Trophoblast cell (in vitro differentiated cells and primary cell): ENCODE results near the gene PDGFA.
A peak's percentile ranks its signal among the peaks of the same experiment; 100 is the strongest.

ENCODE experiments used
- DNase-seq, 2 donors: peaks; one replicate each; pipeline ENCODE4 v3.0.0-alpha.2; 2016
- H2AFZ ChIP-seq: 2 replicates; pipeline ENCODE4 v1.6.1; 2013; ENCODE audit warnings: low read length, moderate library complexity, mild to moderate bottlenecking; ENCODE audit not compliant: insufficient read depth, poor library complexity
- H2AK5ac ChIP-seq: 2 replicates; pipeline ENCODE4 v1.6.1; 2013; ENCODE audit warnings: mild to moderate bottlenecking, low read length
- H2BK120ac ChIP-seq: 2 replicates; pipeline ENCODE4 v1.6.1; 2013; ENCODE audit warnings: low read length, mild to moderate bottlenecking, moderate library complexity; ENCODE audit not compliant: insufficient read depth, poor library complexity
- H2BK12ac ChIP-seq: 2 replicates; pipeline ENCODE4 v1.6.1; 2013; ENCODE audit warnings: mild to moderate bottlenecking, low read length, moderate library complexity
- H2BK5ac ChIP-seq: 2 replicates; pipeline ENCODE4 v1.6.1; 2013; ENCODE audit warnings: low read length, low read depth, moderate library complexity, mild to moderate bottlenecking; ENCODE audit not compliant: poor library complexity
- H3K14ac ChIP-seq: 2 replicates; pipeline ENCODE4 v1.6.1; 2013; ENCODE audit warnings: mild to moderate bottlenecking, low read length
- H3K18ac ChIP-seq: 2 replicates; pipeline ENCODE4 v1.6.1; 2013; ENCODE audit warnings: mild to moderate bottlenecking, low read length
- H3K23ac ChIP-seq: 2 replicates; pipeline ENCODE4 v1.6.1; 2013; ENCODE audit warnings: low read length
- H3K27ac ChIP-seq: 2 replicates; pipeline ENCODE4 v1.5.1; 2013; ENCODE audit warnings: low read depth, mild to moderate bottlenecking, inconsistent platforms, low read length, moderate library complexity
- H3K27me3 ChIP-seq: 2 replicates; pipeline ENCODE4 v1.6.1; 2013; ENCODE audit warnings: inconsistent platforms, mild to moderate bottlenecking, low read length, moderate library complexity; ENCODE audit not compliant: insufficient read depth
- H3K36me3 ChIP-seq, 2 experiments: 1 replicate in 1 of 2; 2 replicates in 1 of 2; pipeline ENCODE4 v1.6.1; 2013; ENCODE audit warnings: low read length in 2 of 2, mild to moderate bottlenecking in 2 of 2, moderate library complexity in 1 of 2; ENCODE audit not compliant: insufficient read depth in 2 of 2, control insufficient read depth in 1 of 2
- H3K4ac ChIP-seq: 2 replicates; pipeline ENCODE4 v1.6.1; 2013; ENCODE audit warnings: low read depth, mild to moderate bottlenecking, low read length, moderate library complexity
- H3K4me1 ChIP-seq, 2 experiments: 1 replicate in 1 of 2; 2 replicates in 1 of 2; pipeline ENCODE4 v1.6.1; 2013; ENCODE audit warnings: low read length in 2 of 2, mild to moderate bottlenecking in 2 of 2, moderate library complexity in 1 of 2; ENCODE audit not compliant: insufficient read depth in 2 of 2, control insufficient read depth in 1 of 2
- H3K4me2 ChIP-seq: 2 replicates; pipeline ENCODE4 v1.6.1; 2013; ENCODE audit warnings: inconsistent platforms, mild to moderate bottlenecking, low read length, moderate library complexity
- H3K4me3 ChIP-seq: 2 replicates; pipeline ENCODE4 v1.5.1; 2013; ENCODE audit warnings: mild to moderate bottlenecking, low read depth, low read length, inconsistent platforms
- H3K79me1 ChIP-seq: one replicate; pipeline ENCODE4 v1.6.1; 2013; ENCODE audit warnings: low read length
- H3K79me2 ChIP-seq: 2 replicates; pipeline ENCODE4 v1.6.1; 2013; ENCODE audit warnings: low read length, mild to moderate bottlenecking; ENCODE audit not compliant: control insufficient read depth, insufficient read depth, poor library complexity
- H3K9ac ChIP-seq: 2 replicates; pipeline ENCODE4 v1.6.1; 2013; ENCODE audit warnings: mild to moderate bottlenecking, low read length
- H3K9me3 ChIP-seq: 2 replicates; pipeline ENCODE4 v1.6.1; 2013; ENCODE audit warnings: low read depth, mild to moderate bottlenecking, control low read depth, inconsistent platforms, low read length; ENCODE audit not compliant: insufficient read depth
- H4K12ac ChIP-seq: 2 replicates; pipeline ENCODE4 v1.6.1; 2013; ENCODE audit warnings: low read depth, mild to moderate bottlenecking, low read length, moderate library complexity
- H4K8ac ChIP-seq: 2 replicates; pipeline ENCODE4 v1.6.1; 2013; ENCODE audit warnings: low read depth, mild to moderate bottlenecking, low read length, moderate library complexity
- H4K91ac ChIP-seq: one replicate; pipeline ENCODE4 v1.6.1; 2013; ENCODE audit warnings: low read depth, mild to moderate bottlenecking, low read length, moderate library complexity
- WGBS: extraction: QIAGEN DNeasy Blood & Tissue Kit; methylation state at CpG from one replicate; pipeline ENCODE4 v1.1.7; 2013; ENCODE audit warnings: missing lambda C conversion rate; ENCODE audit not compliant: insufficient read length, insufficient coverage; ENCODE audit errors: extremely low coverage; 5-methylcytosine and 5-hydroxymethylcytosine counted together

Gene PDGFA

GRCh38 chr7:506921-507622, 12.6 kb downstream of the PDGFA start:
- Histone ChIP-seq H3K36me3 (peaks cover 12 to 14% of the 10 kb centered on the region in 2 experiments), H2AK5ac (no peak overlapping the region)
- no CpG with 5 or more reads among the region's 15 CpGs for WGBS

GRCh38 chr7:506391-506831, 13.2 kb downstream of the PDGFA start:
- no peak overlapping the region for H2BK12ac ChIP-seq
- no peak overlapping the region for H4K8ac ChIP-seq
- peaks cover 4% of the 10 kb centered on the region for H3K9me3 ChIP-seq
- no peak overlapping the region for H2AFZ ChIP-seq
- H3K4me1 ChIP-seq = peaks cover 15 to 19% of the 10 kb centered on the region in 2 experiments
- WGBS = no CpG with 5 or more reads among the region's 11 CpGs
- no peak overlapping the region for H4K12ac ChIP-seq
- no peak overlapping the region for H2BK5ac ChIP-seq
- H3K18ac ChIP-seq = no peak overlapping the region
- H2BK120ac ChIP-seq = no peak overlapping the region
- no peak for DNase-seq
- H3K23ac ChIP-seq = no peak overlapping the region
- H3K79me1 ChIP-seq = peaks cover 7% of the 10 kb centered on the region
- no peak overlapping the region for H3K27ac ChIP-seq
- no peak overlapping the region for H3K9ac ChIP-seq
- no peak overlapping the region for H3K4ac ChIP-seq
- H3K27me3 ChIP-seq = no peaks in the 10 kb centered on the region
- H4K91ac ChIP-seq = no peak overlapping the region
- H3K4me2 ChIP-seq = no peak overlapping the region
- no peak overlapping the region for H3K14ac ChIP-seq
- H3K4me3 ChIP-seq = no peak overlapping the region
- no peaks in the 10 kb centered on the region for H3K79me2 ChIP-seq
- peaks cover 14 to 15% of the 10 kb centered on the region in 2 experiments for H3K36me3 ChIP-seq
- no peak overlapping the region for H2AK5ac ChIP-seq

More at GRCh38 chr7:506921-507622, 12.6 kb downstream of the PDGFA start:
- H4K8ac ChIP-seq = no peak overlapping the region
- no peaks in the 10 kb centered on the region for H3K27me3 ChIP-seq
- no peaks in the 10 kb centered on the region for H3K79me2 ChIP-seq
- no peak overlapping the region for H2BK120ac ChIP-seq
- H2BK12ac ChIP-seq = no peak overlapping the region
- H2BK5ac ChIP-seq = no peak overlapping the region
- no peak overlapping the region for H3K14ac ChIP-seq
- no peak overlapping the region for H3K9ac ChIP-seq
- no peak overlapping the region for H4K91ac ChIP-seq
- H3K23ac ChIP-seq = no peak overlapping the region
- H3K4me3 ChIP-seq = no peak overlapping the region
- H4K12ac ChIP-seq = no peak overlapping the region
- peaks cover 7% of the 10 kb centered on the region for H3K79me1 ChIP-seq
- DNase-seq = no peak
- H3K27ac ChIP-seq = no peak overlapping the region
- H2AFZ ChIP-seq = no peak overlapping the region
- peaks cover 4% of the 10 kb centered on the region for H3K9me3 ChIP-seq
- H3K4me2 ChIP-seq = no peak overlapping the region
- H3K4ac ChIP-seq = no peak overlapping the region
- H3K18ac ChIP-seq = no peak overlapping the region
- H3K4me1 ChIP-seq = peaks cover 17 to 25% of the 10 kb centered on the region in 2 experiments

GRCh38 chr7:505171-505570, 14.5 kb downstream of the PDGFA start:
- peaks cover 7% of the 10 kb centered on the region for H3K79me1 ChIP-seq
- H3K27ac ChIP-seq = no peak overlapping the region
- no peak overlapping the region for H3K14ac ChIP-seq
- H2AFZ ChIP-seq = no peak overlapping the region
- no CpG with 5 or more reads among the region's 16 CpGs for WGBS
- H4K8ac ChIP-seq = no peak overlapping the region
- H4K12ac ChIP-seq = no peak overlapping the region
- no peak for DNase-seq
- H2BK5ac ChIP-seq = no peak overlapping the region
- H2BK12ac ChIP-seq = no peak overlapping the region
- no peak overlapping the region for H3K9ac ChIP-seq
- no peak overlapping the region for H2AK5ac ChIP-seq
- no peak overlapping the region for H3K4ac ChIP-seq
- peaks cover 15 to 18% of the 10 kb centered on the region in 2 experiments for H3K4me1 ChIP-seq
- no peak overlapping the region for H3K18ac ChIP-seq
- H3K79me2 ChIP-seq = no peaks in the 10 kb centered on the region
- H3K9me3 ChIP-seq = peaks cover 5% of the 10 kb centered on the region
- no peak overlapping the region for H3K4me2 ChIP-seq
- H3K4me3 ChIP-seq = no peak overlapping the region
- H3K23ac ChIP-seq = no peak overlapping the region
- no peak overlapping the region for H4K91ac ChIP-seq
- H2BK120ac ChIP-seq = no peak overlapping the region
- H3K36me3 ChIP-seq = peaks cover 22 to 23% of the 10 kb centered on the region in 2 experiments
- no peaks in the 10 kb centered on the region for H3K27me3 ChIP-seq

GRCh38 chr7:504221-505111, 15.2 kb downstream of the PDGFA start:
- H3K79me2 ChIP-seq = no peaks in the 10 kb centered on the region
- peaks cover 20 to 23% of the 10 kb centered on the region in 2 experiments for H3K36me3 ChIP-seq
- H3K9ac ChIP-seq = no peak overlapping the region
- peak overlapping the region; percentile 38 for H2BK12ac ChIP-seq
- H3K4me2 ChIP-seq = no peak overlapping the region
- WGBS = no CpG with 5 or more reads among the region's 34 CpGs
- peak overlapping the region; percentile 49 for H3K18ac ChIP-seq
- peaks cover 7% of the 10 kb centered on the region for H3K9me3 ChIP-seq
- H2BK120ac ChIP-seq = no peak overlapping the region
- no peak overlapping the region for H3K4me3 ChIP-seq
- H3K27ac ChIP-seq = no peak overlapping the region
- peak overlapping the region; percentile 37 for H4K91ac ChIP-seq
- H2AFZ ChIP-seq = peak overlapping the region; percentile 23
- no peak for DNase-seq
- H3K27me3 ChIP-seq = no peaks in the 10 kb centered on the region
- peaks cover 15 to 18% of the 10 kb centered on the region in 2 experiments for H3K4me1 ChIP-seq
- H2BK5ac ChIP-seq = no peak overlapping the region
- no peak overlapping the region for H3K23ac ChIP-seq
- H3K79me1 ChIP-seq = peaks cover 7% of the 10 kb centered on the region
- peak overlapping the region; percentile 50 for H4K8ac ChIP-seq
- no peak overlapping the region for H4K12ac ChIP-seq
- H2AK5ac ChIP-seq = peak overlapping the region; percentile 67
- peak overlapping the region; percentile 40 for H3K14ac ChIP-seq
- H3K4ac ChIP-seq = peak overlapping the region; percentile 13
